GM19397 (cell line): ENCODE measurements around the gene ST6GALNAC6.

ENCODE experiments used
- ATAC-seq: cut with Tn5 transposase; IDR thresholded peaks from one replicate; pipeline ENCODE4 v1.9.1; 2021; ENCODE audit warnings: mild to moderate bottlenecking, moderate library complexity; ENCODE audit not compliant: unreplicated experiment

ST6GALNAC6 gene

GRCh38 chr9:127934986-127935385 lies 35.6 kb upstream of the ST6GALNAC6 start:
- no peak for ATAC-seq

GRCh38 chr9:127934248-127934647 lies 34.8 kb upstream of the ST6GALNAC6 start:
- no peak for ATAC-seq

DNA sequence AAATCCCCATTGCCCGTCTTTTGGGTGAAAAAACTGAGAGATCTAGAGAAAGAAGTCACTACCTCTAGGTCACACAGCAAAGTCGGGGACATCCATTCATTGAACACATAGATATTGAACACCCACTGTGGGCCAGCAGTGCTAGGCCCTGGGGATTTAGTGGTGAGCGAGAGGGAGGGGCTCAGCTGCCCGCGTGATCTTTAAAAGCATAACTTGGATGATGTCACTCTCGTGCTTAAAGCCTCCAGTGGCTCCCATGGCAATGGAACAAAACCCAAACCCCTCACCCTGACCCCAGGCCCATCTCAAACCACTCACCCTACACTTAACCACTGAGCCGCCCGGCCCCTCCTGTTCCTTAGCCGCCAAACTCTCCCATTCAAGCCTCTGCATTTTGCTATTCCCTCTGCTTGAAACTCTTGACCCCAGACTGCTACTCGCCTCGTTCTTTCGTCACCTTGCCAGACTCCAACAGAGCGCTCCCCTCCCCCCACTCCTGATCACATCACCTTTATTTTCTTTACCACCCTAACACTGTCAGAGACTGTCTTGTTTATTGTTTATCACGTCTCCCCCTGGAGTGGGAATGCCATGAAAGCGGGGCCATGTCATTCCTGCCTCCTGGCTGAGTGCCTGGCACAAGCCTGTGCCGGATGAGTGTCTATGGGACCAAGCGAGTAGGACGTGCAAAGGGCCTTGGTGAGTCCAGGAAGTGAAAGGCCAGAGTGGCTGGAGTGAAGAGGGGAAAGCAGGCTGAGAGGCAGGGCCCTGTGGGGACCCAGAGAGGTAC lies 31.9 kb upstream of the ST6GALNAC6 start:
- ATAC-seq: peak; percentile 6

GRCh38 chr9:127930231-127931091 lies 31.1 kb upstream of the ST6GALNAC6 start, which contains the start of gene PIP5KL1:
PIP5KL1 (minus strand) TSS chr9:127930777; CDS start chr9:127930752, 25 bp downstream.
- peak; percentile 82 for ATAC-seq

DNA sequence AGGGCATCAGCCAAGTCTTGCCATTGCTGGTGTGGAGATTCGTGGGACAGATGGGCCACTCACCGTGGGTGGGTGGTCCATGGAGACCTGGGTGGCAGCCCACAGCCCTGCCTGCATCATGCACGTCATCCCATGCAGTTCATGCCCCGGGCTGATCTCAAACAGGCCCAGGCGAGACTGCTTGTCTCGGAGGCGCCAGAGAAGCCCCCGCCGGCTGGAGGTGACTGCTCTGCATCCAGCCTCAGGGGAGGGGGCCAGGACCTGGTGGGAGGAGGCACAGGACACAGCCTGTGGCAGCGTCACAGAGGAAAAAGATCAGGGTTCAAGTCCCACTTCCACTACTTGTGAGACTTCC lies 30.2 kb upstream of the ST6GALNAC6 start:
- no peak for ATAC-seq

DNA sequence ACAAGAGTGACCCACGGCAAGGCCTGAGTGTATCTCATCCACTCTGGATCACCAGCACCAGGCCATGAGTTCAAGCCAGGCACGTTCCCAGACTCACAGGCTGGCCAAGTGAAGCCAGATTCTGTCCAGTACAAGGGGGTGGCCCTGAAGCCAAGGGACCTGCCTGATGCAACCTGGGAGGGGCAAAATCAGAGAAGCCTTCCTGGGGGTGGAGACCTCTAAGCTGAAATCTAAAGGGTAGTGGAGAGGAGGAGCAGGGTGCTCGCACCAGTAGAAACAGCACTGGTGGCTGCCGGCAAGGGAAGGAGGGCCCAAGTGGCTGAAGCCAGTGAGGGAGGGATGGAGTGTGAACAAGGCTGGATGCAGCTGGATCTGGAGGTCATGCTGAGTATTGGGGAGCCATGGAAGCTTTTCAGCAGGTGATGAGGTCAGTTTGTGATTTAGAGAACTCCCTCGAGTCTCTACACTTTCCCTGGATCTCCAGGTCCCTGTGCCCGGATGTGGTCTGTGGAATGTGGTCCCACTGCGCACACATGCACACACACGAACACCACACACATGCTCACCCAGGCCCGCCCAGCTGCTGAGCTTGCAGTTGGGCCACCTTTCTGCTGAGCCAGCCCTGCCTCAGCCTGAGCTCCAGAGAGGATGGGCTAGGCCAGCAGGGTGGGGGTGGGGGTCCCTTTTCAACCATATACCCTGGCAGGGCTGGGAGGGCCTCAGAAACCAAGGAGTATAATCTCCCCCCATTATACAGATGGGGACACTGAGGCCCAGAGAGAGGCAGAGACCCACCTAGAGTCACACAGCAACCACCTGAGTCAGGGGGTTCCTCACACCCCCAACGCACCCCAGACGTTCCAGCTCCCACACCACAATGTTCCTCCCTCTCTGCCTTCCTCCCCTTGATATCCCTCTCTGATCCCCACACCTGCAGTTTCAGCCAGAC lies 29.5 kb upstream of the ST6GALNAC6 start:
- ATAC-seq: no peak

DNA sequence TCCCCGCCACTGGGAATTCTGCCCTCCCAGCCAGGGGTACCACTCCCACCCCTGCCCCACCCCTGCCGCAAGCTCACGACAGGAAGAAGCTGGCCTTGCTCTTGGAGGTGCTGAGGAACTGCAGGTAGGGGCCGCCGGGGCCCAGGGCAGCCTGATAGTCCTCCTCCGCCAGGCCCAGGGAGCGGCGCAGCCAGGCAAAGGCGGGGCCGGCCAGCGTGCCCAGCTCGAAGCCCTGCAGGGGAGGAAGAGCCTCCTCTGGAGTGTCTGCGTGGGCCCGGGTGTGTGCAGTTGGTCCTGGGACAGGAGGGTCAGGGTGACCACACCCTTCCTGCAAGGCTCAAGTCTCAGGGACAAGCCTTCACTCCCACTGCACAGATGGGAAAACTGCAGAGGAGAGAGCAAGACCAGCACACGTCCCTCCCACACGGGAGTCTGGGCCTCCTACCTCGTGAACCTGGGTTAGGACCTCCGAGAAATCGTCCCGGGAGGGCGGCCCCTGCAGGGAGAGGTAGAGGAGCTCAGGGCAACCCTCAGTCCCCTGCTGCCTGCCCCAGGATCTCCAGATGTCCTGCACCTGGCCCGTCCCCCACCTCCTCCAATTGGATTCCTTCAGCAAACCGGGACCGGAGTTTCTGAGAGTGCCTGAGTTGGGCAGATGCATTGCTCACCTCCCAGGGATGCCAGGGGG lies 28.7 kb upstream of the ST6GALNAC6 start:
- ATAC-seq: no peak

DNA sequence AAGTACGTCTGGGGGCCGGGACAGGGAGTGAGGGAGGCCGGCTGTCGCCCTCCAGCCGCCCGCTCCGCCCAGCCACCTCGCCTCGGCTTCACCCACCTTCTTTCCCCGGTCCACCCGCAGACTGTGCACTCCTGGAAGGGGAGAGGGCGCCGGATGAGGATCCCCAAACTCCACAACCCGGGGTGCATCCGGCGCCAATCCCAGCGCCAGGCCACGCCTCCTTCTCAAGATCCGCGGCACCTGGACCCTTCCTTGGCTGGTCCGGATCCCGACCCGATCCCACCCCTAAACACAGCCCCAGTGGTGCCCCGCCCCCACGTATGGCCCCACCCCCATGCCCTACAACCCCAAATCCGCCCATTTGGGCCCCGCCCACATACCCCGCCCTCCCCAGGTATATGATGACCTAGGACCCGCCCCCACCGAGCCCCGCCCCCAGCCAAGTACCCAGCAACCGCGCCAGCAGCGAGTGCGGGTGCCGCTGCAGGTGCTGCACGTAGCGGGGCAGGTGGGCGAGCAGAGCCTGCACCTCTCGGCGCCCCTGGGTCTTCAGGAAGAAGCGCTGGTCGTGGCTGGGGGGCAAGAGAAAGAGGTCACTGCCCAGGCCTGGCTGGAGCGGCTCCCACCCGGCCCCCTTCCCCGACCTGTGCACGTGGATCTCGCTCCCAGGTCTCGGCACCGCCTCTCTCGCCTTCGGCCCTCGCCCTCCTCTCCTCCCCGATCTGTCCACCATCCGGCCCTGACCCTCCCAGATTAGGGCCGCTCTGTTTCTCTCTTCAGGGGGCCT lies 28.0 kb upstream of the ST6GALNAC6 start:
- ATAC-seq: no peak

DNA sequence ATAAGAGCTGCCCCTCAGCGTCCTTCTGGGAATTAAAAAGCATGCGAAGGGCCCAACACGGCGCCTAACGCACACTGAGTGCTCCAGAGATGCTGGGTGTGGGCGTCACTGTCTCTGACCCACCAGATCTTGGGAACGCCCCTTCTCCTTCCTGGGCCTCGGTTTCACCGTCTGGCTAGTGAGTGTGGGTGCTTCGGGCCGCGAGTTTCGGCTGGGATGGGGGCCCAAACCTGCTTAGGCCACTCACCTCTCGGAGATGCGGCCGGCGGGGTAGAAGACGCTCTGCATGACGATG lies 27.4 kb upstream of the ST6GALNAC6 start:
- no peak for ATAC-seq

DNA sequence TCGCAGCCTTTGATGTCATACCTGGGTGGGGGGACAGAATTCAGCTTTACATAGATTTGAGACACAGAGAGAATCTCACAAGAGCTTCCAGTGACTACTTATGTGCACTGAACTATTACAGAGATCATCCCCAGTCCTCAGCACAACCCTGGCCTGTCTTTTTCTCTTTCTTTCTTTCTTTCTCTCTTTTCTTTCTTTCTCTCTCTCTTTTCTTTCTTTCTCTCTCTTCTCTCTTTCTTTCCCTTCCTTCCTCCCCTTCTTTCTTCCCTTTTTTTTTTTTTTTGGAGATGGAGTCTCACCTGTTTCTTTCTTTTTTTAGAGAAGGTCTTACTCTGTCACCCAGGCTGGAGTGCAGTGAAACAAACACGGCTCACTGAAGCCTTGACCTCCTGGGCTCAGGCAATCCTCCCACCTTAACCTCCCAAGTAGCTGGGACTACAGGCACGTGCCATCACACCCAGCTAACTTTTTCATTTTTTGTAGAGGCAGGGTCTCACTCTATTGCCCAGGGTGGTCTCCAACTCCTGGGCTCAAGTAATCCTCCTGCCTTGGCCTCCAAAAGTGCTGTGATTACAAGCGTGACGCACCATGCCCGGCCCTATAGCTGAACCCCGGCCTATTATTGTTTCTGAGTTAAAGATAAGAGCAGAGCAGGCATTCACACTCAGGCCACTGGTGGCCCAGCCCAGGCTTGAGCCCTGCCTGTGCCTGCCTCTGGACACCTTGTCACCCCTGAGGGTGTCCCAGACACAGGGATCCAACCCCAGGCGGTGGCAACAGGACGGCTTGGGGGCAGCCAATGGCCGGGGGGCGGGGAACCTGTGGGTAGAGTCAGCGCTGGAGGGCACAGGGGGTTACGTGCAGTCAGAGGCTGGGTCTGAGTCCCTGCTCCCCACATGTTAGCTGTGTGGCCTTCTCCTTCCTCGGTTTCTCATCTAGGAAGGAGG lies 26.8 kb upstream of the ST6GALNAC6 start:
- ATAC-seq: no peak

- ATAC-seq: no peak
Measured at GRCh38 chr9:127924736-127925444, 25.5 kb upstream of the ST6GALNAC6 start.

- ATAC-seq: no peak
Measured at GRCh38 chr9:127923771-127924170, 24.4 kb upstream of the ST6GALNAC6 start.

DNA sequence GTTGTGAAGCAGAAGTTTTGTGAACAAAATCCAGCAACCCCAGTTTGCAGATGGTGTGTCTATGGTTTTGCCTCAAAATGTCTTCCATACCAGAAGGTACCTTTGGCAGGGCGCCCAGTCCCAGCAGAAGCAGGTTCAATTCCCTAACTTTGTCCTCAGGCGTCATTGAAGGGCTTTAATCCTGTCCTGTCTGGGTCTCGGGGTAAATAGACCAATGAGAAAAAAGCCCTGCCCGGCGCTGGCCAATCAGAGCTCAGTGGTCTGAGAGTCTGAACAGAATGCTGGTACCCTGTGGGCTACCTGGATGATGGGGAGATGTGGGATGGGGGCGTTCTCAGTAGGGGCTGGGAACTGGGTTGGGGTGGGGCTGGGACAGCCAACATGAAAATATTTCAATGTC lies 23.6 kb upstream of the ST6GALNAC6 start:
- no peak for ATAC-seq

DNA sequence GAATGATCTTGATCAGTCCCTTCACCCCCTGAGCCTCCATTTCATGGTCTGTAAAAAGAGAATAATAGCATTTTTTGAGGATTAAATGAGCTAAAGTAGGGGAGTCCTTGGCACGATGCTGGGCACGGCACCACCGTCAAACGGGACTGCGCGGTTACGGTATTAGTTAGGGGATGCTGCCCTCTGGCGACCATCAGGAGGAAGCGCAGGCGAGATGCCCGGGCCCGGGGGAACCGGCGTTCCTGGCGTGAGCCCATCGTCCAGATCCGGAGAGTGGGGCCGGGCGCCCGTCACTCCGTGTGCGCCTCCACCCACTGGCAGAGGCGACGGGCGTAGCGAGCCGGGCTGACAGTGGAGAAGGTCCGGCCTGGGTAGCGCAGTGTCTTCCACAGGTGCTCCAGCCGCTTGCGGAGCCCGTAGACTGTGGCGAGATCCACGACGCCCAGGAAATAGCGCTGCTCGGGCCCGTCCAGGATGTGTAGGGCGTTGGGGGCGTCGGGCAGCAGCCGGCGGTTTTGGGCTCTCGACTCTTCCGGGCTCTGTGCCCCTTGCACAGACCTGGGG lies 22.2 kb upstream of the ST6GALNAC6 start:
- ATAC-seq: no peak

- no peak for ATAC-seq
Measured at GRCh38 chr9:127920794-127921193, 21.4 kb upstream of the ST6GALNAC6 start.

GRCh38 chr9:127919253-127919815 lies 19.9 kb upstream of the ST6GALNAC6 start:
- ATAC-seq: no peak
